NT2/D1 (cell line): ENCODE measurements around the gene MUC5AC.

Source experiments
- SUZ12 ChIP-seq: IDR thresholded peaks from 2 replicates; pipeline ENCODE4 v1.6.1; 2011; ENCODE audit not compliant: insufficient read length, insufficient read depth; ENCODE audit errors: extremely low read depth
- YY1 ChIP-seq: IDR thresholded peaks from 2 replicates; pipeline ENCODE4 v1.6.1; 2011; ENCODE audit not compliant: insufficient read length, insufficient read depth
- ZNF274 ChIP-seq: IDR thresholded peaks from 2 replicates; pipeline ENCODE4 v1.6.1; 2011; ENCODE audit warnings: mild to moderate bottlenecking, low read depth, low read length

GRCh38 chr11:1167751-1168231 is 10.0 kb downstream of the MUC5AC start:
- TF ChIP-seq YY1 (no peak), SUZ12 (no peak), ZNF274 (no peak)
